Hematopoietic multipotent progenitor cell treated with erythropoietin and hydrocortisone succinate and interleukin-3 and kit ligand, for 15 days (in vitro differentiated cells): ENCODE results near the gene CTNNA2.

Experiments used
- DNase-seq: peaks from one replicate; pipeline ENCODE4 v3.0.0-alpha.2; 2015; ENCODE audit warnings: low spot score

CTNNA2 gene

DNA sequence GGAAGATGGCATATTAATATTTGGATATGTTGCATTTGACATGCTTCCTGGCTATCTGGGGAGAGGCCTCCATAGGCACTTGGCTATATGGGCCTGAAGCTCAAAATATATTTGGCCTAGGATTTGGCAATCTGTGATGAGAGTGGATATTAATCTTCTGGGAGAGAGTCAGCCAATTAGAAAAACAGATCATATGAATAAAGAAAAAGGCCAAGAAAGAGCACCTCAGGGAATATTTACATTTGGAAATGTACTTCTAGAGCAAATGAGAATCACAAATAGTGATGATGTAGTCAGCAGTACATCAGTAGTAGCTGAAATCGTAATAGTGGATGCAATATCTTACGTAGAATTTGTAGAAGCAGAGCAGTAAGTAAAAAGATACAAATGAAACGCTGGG, 277.0 kb downstream of the CTNNA2 start:
- no peak for DNase-seq

DNA sequence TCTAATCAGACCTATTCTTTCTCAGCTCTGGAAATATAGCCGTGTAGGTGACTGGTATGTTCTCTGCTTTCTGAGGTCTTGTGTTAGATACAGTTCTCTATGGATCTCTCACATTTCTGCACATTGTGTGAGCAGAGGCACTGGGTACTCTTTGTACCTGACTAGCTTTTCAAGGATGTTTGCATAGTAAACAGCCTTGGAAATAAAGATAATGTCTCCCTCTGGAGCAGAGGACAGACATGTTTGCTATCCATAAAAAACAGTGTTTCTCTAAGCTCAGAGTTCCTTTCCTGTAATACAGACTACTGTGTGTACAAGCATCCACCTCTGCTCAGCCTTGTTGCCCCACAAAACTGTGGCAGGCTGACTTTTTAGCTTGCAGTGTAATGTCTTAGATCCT, 279.2 kb downstream of the CTNNA2 start:
- no peak for DNase-seq

DNA sequence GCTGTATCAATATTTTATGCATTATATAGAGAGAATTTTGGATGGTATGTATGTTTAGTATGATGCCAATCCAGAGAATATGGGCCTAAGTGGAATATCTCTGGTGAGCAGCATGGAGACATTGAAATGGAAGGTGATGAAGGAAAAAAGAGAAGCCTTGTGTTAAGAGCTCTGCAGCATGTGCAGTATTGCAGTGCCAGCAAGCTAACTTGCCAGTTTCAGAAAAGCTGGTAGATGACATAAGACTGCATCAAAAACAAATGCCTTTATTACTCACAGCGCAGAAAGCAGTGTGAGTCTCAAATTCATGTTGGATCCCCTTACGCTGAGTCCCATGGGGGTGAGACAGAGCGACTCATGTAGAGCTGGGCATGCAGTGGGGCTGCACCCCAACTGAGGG, 280.2 kb downstream of the CTNNA2 start:
- DNase-seq = no peak

DNA sequence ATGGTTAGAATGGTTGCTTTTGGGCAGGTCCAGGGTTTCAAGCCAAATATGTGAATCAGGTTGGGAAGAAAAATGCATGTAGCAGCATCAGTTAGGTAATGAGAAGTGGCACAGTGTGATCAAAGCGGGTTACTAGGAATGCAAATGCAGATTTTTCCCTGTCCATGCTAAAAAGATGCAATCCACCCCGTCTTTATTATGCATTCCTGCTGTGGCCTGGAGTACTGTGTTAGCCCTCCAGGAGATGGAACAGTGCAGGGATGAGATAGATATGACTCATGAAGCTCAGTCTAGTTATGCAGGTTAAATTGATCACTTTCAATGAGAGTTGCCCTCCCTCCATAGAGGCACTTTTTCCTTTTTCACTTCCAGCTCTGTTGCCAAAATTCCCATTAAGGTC, 283.8 kb downstream of the CTNNA2 start:
- no peak for DNase-seq

DNA sequence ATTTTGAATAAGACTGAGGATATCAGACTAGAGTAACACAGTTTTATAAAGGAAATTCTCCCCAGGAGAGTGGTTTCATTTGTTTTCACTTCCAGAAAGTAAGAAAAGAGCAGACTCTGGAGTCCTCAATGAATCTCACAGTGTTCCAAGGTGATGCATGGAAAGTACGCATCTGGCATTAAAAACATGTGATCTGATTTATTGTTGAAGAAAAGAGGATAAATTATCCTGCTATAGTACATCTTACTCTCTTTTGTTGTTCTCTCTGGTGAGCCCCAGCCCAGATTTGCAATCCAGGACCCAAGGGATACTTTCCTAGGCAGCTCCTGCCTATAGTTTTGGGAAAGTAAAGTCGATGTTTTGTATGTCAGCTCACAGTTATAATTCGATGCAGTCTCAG, 285.9 kb downstream of the CTNNA2 start:
- no peak for DNase-seq

DNA sequence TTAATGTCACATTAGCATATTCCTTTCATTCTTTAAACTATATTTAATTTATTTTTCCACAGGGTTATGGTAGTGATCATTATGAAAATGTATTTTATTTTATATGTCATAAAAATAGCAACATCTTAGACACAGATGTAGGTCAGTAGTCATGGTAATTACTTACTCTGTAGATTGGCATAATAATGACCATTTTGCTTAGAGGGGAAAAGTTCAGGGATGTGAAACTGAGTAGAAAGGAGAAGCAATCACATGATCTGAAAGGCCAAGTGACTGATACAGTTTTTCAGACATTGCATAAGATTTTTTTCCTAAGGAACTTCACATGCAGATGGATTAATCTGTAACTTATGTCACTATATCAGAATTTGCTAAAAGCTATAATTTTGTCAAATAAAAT, 286.9 kb downstream of the CTNNA2 start:
- DNase-seq = no peak

DNA sequence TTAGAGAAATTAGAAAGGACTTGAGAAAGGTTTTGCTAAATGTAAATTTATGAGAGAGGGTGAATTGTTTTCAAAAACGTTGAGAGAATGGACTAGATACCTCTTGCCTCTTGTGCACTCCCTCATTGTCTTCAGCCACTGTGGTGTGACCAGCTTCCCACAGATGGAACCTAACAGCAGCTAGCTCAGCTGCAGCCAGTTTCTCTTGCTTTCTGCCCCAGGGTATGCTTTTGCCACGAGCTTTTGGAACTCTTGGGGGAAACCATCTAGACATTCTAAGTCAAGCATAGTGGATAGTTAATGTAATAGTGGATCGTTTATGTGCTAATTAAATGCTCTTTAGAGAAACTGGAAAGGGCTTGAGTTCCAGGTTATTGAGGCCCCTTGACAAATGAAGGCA, 288.2 kb downstream of the CTNNA2 start:
- no peak for DNase-seq

DNA sequence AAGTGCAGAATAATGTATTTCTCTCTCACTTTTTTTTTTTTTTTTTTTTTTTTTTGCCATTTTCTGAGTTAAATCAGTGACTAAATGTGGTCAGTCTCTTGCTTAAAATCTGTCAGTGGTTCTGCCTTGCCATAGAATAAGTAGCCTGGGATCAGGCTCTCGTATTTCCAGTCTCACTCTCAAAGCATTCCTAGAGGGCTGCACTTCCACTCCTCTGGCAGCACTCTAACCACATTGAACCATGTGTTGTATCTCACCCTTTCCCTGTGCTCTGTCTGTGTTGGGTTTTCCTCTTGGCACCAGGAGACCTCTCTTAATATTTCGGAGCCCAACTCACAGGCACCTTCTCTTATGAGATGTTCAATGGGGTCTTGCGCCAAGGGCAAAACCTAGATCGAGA, 304.4 kb downstream of the CTNNA2 start:
- no peak for DNase-seq

DNA sequence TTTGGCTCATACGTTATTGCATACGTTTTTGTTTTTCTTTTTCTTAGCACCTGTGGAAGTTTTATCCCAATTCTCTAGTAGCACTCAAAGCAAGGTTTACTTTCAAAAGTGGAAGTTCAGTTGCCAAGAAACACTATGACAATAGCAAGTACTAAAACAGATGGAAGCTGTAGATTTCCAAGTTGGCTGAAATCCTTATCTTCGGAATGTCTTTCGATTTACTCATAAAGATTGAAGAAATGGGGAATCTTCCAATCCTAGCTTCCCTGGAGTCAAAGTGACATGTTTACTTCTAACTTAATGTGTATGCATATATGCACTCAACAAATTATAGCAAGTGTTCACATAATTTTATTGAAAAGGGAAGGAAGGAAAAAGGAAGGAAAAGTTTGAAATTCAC, 307.4 kb downstream of the CTNNA2 start:
- no peak for DNase-seq

DNA sequence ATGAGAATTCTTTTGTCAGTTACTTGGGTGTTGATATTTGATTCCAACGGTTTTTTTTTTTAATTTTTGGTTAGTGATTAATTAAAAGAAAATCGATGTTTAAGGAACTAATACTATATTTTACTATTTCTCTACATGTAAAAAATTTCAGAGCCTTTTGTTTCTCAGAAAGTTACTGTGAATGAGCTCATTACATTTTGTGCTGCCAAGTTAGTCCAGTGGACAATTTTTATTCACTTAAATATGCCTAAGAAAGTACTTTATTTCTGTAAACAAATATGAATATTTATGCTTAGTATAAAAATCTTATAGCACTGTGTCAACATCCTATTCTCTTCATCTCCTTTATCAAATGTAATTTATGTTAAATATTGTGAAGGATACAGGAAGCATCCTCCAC, 309.3 kb downstream of the CTNNA2 start:
- no peak for DNase-seq

DNA sequence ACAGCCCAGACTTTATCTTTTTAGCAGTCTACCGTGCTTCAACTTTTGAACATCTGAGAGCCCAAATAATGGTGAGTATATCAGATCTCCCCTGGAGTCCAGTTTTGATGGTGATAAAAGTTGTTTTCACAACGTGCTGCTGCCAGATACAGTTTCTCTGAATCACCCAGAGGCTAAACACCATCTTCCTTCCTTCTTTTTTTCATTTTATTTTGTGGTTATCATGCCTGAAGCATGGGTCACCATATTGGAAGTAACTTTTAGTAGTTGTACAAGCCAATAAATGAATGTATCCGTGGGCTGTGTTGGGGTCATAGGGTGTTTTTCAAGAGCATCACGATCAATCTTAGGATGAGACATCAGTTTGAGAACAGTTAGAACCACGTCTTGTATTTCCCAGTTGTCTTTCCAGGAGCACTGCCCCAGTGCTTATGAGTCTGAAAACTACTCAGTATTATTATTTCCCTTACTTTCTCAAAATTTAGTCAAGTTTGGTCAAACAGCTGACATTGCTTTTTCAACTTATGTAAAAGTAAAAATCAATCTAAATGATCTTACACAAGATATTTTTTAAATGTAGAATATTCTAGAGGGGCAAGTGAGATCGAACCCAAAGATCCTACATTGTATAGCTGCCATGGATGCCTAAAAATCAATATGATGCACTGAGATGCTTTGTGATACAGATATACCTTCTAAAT, 311.4 kb downstream of the CTNNA2 start:
- DNase-seq = no peak

DNA sequence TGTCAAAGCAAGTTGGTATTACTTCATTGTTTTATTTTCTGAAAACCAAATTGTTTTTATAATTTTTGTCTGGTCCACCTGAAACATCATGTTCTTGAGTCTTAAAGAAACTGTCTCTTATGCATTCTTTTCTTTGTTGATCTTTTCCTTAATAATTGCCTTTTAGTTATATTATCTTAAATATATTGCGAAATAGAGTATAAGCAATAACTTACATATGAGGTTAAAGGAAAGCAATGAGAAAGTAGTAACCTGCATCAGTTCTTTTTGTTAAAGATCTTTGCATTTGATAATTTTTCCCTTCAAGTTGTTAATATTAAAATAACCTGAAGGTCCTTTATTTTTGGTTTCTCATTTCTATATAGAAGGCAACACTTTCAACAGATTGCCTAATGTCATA, 315.0 kb downstream of the CTNNA2 start:
- no peak for DNase-seq

DNA sequence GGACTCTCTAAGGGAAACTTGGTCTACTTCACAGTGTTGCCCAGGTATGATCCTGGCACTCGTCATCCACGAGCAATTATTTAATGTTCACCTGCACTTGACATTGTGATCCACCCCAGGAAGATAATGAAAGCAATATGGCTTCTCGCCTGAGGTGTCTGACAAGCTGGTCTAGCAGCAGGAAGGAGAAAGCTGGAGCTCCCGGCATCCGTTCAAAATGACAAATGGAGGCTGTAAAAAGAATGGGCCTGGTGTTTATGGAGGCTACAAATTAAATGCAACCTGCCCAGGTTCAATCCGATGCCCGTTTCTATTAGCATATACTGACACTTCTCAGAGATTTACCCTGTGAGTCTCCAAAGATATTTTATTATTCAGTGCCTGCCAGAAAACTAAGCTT, 317.6 kb downstream of the CTNNA2 start:
- DNase-seq = no peak

DNA sequence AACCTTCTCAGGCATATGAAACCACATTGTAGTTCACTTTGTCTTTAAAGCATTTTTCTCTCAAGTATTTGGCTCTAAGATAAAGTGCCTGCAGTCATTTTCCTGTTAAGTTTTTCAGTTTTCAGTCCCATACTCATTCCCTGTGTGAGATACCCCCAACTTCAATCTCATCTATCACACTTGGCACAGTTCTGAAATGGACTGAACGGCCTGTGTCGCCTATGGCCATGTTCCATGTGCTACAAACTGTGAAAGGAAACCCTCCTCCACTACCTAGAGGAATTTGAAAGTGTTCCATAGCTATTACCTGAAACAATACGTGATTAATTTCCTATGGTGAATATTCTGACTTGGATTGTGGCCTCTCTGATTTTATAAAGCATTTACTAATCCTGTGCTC, 319.1 kb downstream of the CTNNA2 start:
- no peak for DNase-seq

DNA sequence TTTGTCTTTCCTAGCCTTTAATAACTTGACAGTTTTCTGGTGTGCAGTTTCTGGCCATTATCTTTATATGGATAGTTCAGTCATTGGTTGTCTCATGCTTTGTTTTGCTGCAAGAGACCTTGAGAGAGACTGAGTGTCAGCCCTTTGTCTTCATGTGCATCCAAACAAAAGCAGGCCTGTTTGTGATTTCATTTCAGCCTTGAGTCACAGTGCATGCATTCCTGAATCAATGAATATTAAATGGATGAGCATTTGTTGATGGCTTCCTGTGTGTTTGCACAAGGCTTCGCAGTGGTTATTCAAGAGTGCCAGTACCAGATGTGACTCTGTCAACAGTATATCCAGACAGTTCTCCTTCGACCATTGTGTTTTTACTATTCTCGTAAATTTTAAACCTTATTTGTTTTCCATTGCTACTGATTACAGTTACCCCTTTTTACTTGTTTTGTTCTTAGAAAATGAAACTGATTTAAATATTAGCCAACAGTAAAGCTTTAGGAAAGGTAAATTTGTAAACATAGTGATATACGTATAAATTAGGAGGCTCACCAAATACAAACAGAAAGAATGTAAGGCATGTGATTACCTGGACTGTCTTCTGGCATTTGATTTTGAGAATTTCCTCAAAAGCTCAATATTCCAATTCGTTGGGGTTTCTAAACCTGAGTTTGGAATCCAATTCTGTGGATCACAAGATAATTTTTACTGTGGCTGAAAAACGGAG, 319.8 kb downstream of the CTNNA2 start:
- no peak for DNase-seq

DNA sequence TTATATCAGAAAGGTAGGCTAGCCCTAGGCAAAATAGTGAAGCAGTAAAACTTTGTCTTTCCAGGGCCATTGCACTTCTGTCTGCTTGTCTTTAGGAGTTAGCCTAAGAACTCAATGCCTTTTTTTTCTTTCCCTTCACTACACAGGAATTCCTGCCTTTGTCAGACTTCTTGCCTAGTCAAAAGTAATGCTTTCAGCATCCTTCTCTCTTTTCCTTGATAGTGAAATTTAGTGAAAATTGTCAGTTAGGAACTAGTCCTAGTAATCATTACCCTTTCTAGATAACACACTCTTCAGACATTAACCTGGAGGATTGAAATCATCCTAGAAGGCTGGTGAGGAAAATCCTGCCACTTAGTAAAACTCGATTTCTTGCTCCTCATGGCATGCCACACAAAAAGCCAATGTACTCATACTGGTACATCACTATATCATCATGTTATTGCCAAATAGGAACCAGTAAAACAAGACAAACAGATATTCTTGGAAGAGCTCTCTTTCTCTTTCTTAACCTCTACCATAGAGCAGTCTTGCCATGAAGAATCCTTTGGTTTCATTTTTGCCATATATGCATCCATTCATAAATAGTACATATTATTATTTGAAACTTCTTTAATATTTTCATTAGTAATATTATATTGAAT, 320.5 kb downstream of the CTNNA2 start:
- no peak for DNase-seq

DNA sequence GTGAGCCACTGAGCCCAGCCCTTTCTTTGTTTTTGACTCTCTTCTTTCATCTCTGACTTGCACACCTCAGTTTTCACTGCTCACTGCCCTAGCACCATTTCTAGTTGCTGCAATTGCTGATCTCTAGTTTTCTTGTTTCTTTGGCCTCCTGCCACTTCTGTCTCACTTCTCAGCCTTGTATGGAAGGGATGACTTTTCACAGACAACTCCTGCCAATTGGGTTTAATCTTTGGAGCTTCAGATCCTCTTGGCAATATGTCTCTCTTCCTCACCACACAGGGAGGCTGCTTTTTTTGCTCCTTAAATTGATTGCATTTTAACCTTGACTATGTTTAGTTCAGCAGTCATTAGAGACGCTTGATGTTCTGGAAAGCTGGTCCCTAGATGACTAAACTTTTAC, 323.1 kb downstream of the CTNNA2 start:
- no peak for DNase-seq

DNA sequence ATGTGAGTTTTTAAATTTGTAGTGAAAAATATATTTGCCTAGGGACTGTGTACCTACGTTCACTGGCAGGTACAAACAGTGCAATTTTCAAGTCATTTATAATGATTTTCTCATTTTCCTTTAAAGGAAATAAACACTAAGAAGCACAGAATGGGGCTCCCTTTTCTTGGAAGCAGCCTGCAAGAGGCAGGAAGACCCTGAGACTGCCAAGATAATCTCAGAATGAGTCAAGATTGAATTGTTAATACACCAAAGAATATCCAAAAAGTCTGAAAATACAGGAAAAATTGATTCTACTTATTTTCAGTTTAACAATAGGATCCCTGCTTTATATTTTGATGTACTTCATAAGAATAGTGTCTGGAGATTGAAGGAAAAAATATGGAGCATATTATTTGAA, 331.2 kb downstream of the CTNNA2 start:
- DNase-seq = no peak

DNA sequence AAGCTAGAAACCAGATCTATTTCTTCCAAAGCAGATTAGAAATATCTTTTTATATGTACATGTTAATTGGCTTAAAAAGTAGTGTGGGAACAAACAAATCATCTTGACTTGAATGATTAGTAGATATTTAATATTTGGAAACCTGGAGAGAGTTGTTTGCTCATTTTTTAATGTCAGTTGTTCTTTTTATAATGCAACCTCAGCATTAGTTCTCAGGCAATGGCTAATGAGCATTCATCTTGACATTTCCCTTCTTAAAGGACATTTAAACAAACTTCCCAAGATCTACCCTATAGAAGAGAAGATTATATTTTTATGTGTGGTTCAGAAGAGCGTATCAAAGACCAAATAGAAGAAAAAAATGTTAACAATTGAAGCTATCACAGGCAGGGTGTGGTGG, 334.0 kb downstream of the CTNNA2 start:
- no peak for DNase-seq

DNA sequence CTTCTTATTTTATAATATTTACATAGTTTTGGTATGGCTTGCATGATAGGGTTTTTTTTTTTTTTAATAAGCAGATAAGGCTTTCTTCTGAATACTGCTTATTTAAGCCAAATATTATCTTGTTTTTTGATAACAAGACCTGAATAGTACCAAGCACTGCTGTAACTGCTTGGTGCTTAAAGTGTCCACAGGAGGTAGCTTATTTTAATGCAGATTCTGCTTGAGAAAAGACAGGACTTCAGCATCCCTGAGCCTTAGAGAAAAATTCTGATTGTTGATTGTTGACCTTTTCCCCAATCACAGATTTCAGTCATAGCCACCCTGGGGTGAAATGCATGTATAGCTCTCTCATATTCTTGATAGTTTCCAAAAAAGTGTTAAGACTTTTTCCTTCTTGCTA, 336.4 kb downstream of the CTNNA2 start:
- DNase-seq = no peak

DNA sequence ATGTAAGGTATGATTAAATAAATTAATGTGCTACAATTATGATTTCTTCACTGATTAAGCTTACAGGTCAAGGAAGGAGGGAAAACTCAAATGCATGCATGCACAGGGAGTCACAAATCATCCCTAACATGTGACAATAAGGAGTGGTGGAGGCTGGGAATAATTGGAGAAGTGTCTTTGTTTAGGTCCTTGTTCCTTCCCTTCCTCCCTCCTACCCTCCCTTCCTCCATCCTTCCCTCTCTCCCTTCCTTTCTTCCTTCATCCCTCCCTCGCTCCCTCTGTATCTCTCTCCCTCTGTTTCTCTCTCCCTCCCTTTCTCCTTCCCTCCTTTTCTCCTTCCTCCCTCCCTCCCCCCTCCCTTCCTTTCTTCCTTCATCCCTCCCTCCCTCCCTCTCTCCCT, 337.1 kb downstream of the CTNNA2 start:
- DNase-seq = no peak

DNA sequence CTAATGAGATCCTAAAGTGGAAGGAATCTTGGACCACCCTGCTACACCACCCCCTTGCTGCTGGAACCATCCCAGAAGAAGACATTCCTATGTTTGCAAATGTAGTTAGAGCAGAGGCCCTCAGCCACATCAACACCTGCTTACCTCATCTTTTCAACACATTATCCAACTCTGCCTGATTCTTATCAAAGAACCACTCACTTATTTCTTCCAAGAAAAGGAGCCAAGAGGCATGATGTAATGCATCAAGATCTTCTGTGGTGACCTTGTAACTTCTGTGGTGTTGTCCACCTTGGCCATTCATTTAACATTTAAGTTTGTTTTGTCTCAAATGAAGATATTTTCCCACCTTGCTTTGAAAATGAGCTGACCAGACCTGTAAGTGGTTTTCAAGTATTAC, 338.1 kb downstream of the CTNNA2 start:
- no peak for DNase-seq

DNA sequence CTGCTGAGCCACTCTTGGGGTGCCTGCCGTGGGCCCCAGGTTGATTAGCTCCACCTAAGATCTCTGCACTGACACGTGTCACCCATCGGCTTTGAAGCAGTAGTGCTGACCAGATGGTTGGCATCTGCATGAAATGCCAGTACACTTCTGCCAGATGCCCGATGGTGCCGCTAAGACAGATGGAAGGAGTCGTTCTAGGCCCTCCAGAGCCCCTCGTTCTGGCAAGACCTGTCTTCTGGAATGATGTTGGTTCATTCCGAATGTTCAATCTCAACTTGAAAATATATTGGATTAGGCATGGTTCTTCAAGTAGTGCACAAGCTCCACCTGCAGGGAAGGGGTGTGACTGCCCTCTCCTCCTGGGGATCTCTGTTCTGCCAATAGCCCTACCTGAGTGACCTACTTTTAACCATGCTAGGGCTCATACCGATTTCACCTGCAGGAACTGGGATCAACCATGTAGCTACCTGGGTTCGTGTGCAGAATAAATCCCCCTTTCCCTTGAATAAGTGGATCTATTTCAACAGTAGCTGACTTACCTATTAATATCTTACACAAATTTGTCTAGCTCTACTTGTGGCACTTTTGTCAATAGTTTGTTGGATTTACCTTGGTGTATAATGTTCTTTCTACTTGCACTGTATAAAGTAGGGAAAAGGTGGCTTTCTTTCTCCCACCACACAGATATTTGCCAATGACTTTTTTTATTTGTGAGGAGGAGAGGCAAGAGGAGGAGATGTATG, 342.6 kb downstream of the CTNNA2 start:
- DNase-seq = no peak
